DOHH2 (cell line): ENCODE data around the gene TXNIP.

Source experiments
- H3F3A ChIP-seq: fragments of 200-600 bp; sonication (generic), shearing (Covaris generic); 2 replicates; pipeline ENCODE4 v1.6.0; 2016; ENCODE audit warnings: antibody characterized with exemption, mild to moderate bottlenecking; ENCODE audit not compliant: control insufficient read depth, insufficient read depth
- H3K27ac ChIP-seq: fragments of 200-600 bp; sonication (generic); 2 replicates; pipeline ENCODE4 v1.5.1; 2014; ENCODE audit warnings: low read depth, mild to moderate bottlenecking, low read length, moderate library complexity
- H3K27me3 ChIP-seq: fragments of 200-600 bp; sonication (generic); 2 replicates; pipeline ENCODE4 v1.6.1; 2014; ENCODE audit warnings: mild to moderate bottlenecking, low read length, mixed read lengths; ENCODE audit not compliant: control insufficient read depth
- H3K36me3 ChIP-seq: fragments of 200-600 bp; sonication (generic); 2 replicates; pipeline ENCODE4 v1.6.1; 2014; ENCODE audit warnings: mild to moderate bottlenecking, low read length, moderate library complexity, mixed read lengths; ENCODE audit not compliant: control insufficient read depth
- H3K4me1 ChIP-seq: fragments of 200-600 bp; sonication (generic); 2 replicates; pipeline ENCODE4 v1.6.1; 2014; ENCODE audit warnings: mild to moderate bottlenecking, low read length, mixed read lengths; ENCODE audit not compliant: control insufficient read depth
- H3K4me2 ChIP-seq: fragments of 200-600 bp; sonication (generic); 2 replicates; pipeline ENCODE4 v1.6.0; 2014; ENCODE audit warnings: mild to moderate bottlenecking, low read length, moderate library complexity
- H3K4me3 ChIP-seq: fragments of 200-600 bp; sonication (generic); 2 replicates; pipeline ENCODE4 v1.5.1; 2014; ENCODE audit warnings: mild to moderate bottlenecking, low read length, mixed read lengths
- H3K79me2 ChIP-seq: fragments of 200-600 bp; sonication (generic); 2 replicates; pipeline ENCODE4 v1.6.1; 2014; ENCODE audit warnings: mild to moderate bottlenecking, low read length, mixed read lengths; ENCODE audit not compliant: control insufficient read depth
- H3K9me2 ChIP-seq: fragments of 200-600 bp; sonication (generic); replicated peaks from 2 replicates; pipeline ENCODE4 v1.6.1; 2014; ENCODE audit warnings: mild to moderate bottlenecking, low read length, mixed read lengths; ENCODE audit not compliant: control insufficient read depth
- H3K9me3 ChIP-seq: fragments of 200-600 bp; sonication (generic); 2 replicates; pipeline ENCODE4 v1.6.1; 2014; ENCODE audit warnings: antibody characterized with exemption, low read length, mixed read lengths; ENCODE audit not compliant: control insufficient read depth, insufficient read depth
- H4K20me1 ChIP-seq: fragments of 200-600 bp; sonication (generic); 2 replicates; pipeline ENCODE4 v1.6.0; 2014; ENCODE audit warnings: low read depth, mild to moderate bottlenecking, antibody characterized with exemption, low read length, moderate library complexity; ENCODE audit not compliant: control insufficient read depth, insufficient read depth
- CTCF ChIP-seq: fragments of 200-600 bp; sonication (generic); IDR thresholded peaks from one replicate; pipeline ENCODE4 v1.5.1; 2014; ENCODE audit warnings: antibody characterized with exemption, mild to moderate bottlenecking, low read depth, low read length; ENCODE audit not compliant: poor library complexity, severe bottlenecking
- EZH2phosphoT487 ChIP-seq: fragments of 200-600 bp; sonication (generic); IDR thresholded peaks from 2 replicates; pipeline ENCODE4 v1.6.1; 2017; ENCODE audit warnings: borderline replicate concordance, mild to moderate bottlenecking, antibody characterized with exemption, low read length, moderate library complexity, mixed read lengths

TXNIP gene

GRCh38 chr1:145956781-145957442 lies 39.5 kb downstream of the TXNIP start:
- Histone ChIP-seq H3K4me3 (peak overlapping the region; percentile 87), H4K20me1 (no peaks in the 10 kb centered on the region), H3F3A (peaks cover 20% of the 10 kb centered on the region), H3K79me2 (peaks cover 52% of the 10 kb centered on the region), H3K27me3 (no peaks in the 10 kb centered on the region), H3K4me2 (peak overlapping the region; percentile 98), H3K27ac (peak overlapping the region; percentile 51), H3K4me1 (peaks cover 66% of the 10 kb centered on the region), H3K36me3 (peaks cover 21% of the 10 kb centered on the region), H3K9me3 (no peaks in the 10 kb centered on the region), H3K9me2 (no peaks in the 10 kb centered on the region)
- TF ChIP-seq EZH2phosphoT487 (no peak), CTCF (no peak)

GRCh38 chr1:145956361-145956760 lies 40.0 kb downstream of the TXNIP start:
- H3K36me3 ChIP-seq: peaks cover 21% of the 10 kb centered on the region
- no peaks in the 10 kb centered on the region for H3K9me3 ChIP-seq
- no peak overlapping the region for H3K27ac ChIP-seq
- peaks cover 20% of the 10 kb centered on the region for H3F3A ChIP-seq
- H4K20me1 ChIP-seq: no peaks in the 10 kb centered on the region
- H3K4me1 ChIP-seq: peaks cover 60% of the 10 kb centered on the region
- H3K79me2 ChIP-seq: peaks cover 56% of the 10 kb centered on the region
- H3K27me3 ChIP-seq: no peaks in the 10 kb centered on the region
- peak overlapping the region; percentile 98 for H3K4me2 ChIP-seq
- H3K9me2 ChIP-seq: no peaks in the 10 kb centered on the region
- peak overlapping the region; percentile 87 for H3K4me3 ChIP-seq
- TF ChIP-seq CTCF: no peak
- TF ChIP-seq EZH2phosphoT487: no peak

- Histone ChIP-seq H3K27me3 (no peaks in the 10 kb centered on the region), H3K9me2 (no peaks in the 10 kb centered on the region), H3K36me3 (peaks cover 21% of the 10 kb centered on the region), H3F3A (peaks cover 20% of the 10 kb centered on the region), H3K27ac (no peak overlapping the region), H3K4me1 (peaks cover 51% of the 10 kb centered on the region), H3K4me2 (peak overlapping the region; percentile 98), H3K4me3 (peak overlapping the region; percentile 87; the same call in 1 of the 2 replicates), H3K9me3 (no peaks in the 10 kb centered on the region), H3K79me2 (peaks cover 59% of the 10 kb centered on the region), H4K20me1 (no peaks in the 10 kb centered on the region)
- TF ChIP-seq CTCF: no peak
- TF ChIP-seq EZH2phosphoT487: no peak
Observed at GRCh38 chr1:145955436-145955835, 40.9 kb downstream of the TXNIP start.
